Lower leg skin (tissue), 3 donors: ENCODE measurements around the gene PRSS48.

ENCODE experiments used
- CTCF ChIP-seq, 3 donors: fragments of 450-650 bp; IDR thresholded peaks; one replicate each; pipeline ENCODE4 v1.5.1; 2016; ENCODE audit warnings: antibody characterized with exemption in 3 of 3, mild to moderate bottlenecking in 3 of 3, moderate library complexity in 2 of 3
- POLR2A ChIP-seq, 2 donors: fragments of 450-650 bp; IDR thresholded peaks; one replicate each; pipeline ENCODE4 v1.6.1; 2016 to 2017; ENCODE audit warnings: antibody characterized with exemption in 2 of 2, mild to moderate bottlenecking in 1 of 2, moderate library complexity in 1 of 2

- TF ChIP-seq CTCF (IDR thresholded peaks at IDR 0.05) (no peak), POLR2A (IDR thresholded peaks at IDR 0.05) (no peak)
Measured at GRCh38 chr4:151242305-151242704, 34.7 kb upstream of the PRSS48 start.
